ENCODE results near the gene RPL31.

The RPL31 gene

GRCh38 chr2:100993294-100993693 is 8.8 kb upstream of the RPL31 start:
- no peak for DNase-seq (ENCODE audit: low read depth in 1 of 2, low spot score in 1 of 2)

- DNase-seq (ENCODE audit: low read depth in 1 of 2, low spot score in 1 of 2), result no peak
Observed at GRCh38 chr2:100995309-100996075, 6.6 kb upstream of the RPL31 start.

- no peak for DNase-seq (ENCODE audit: low read depth in 1 of 2, low spot score in 1 of 2)
Observed at GRCh38 chr2:100997509-100998234, 4.4 kb upstream of the RPL31 start.

GRCh38 chr2:100998235-100998573 is 3.9 kb upstream of the RPL31 start:
- DNase-seq (ENCODE audit: low read depth in 1 of 2, low spot score in 1 of 2), result no peak

- DNase-seq (ENCODE audit: low read depth in 1 of 2, low spot score in 1 of 2), result no peak
Observed at GRCh38 chr2:100999995-101000394, 2.1 kb upstream of the RPL31 start.

GRCh38 chr2:101002562-101003277 is 631 bp downstream of the RPL31 start:
- no peak for DNase-seq (ENCODE audit: low read depth in 1 of 2, low spot score in 1 of 2)

- no peak for DNase-seq (ENCODE audit: low read depth in 1 of 2, low spot score in 1 of 2)
Observed at GRCh38 chr2:101003278-101003775, 1.2 kb downstream of the RPL31 start.

- no peak for DNase-seq (ENCODE audit: low read depth in 1 of 2, low spot score in 1 of 2)
Observed at GRCh38 chr2:101004620-101005325, 2.7 kb downstream of the RPL31 start.

- no peak for DNase-seq (ENCODE audit: low read depth in 1 of 2, low spot score in 1 of 2)
Observed at GRCh38 chr2:101006065-101006715, 4.1 kb downstream of the RPL31 start.

- DNase-seq (ENCODE audit: low read depth in 1 of 2, low spot score in 1 of 2), result no peak
Observed at GRCh38 chr2:101007415-101008345, 5.6 kb downstream of the RPL31 start.

GRCh38 chr2:101011152-101011551 is 9.1 kb downstream of the RPL31 start:
- no peak for DNase-seq (ENCODE audit: low read depth in 1 of 2, low spot score in 1 of 2)

GRCh38 chr2:101012054-101012705 is 10.1 kb downstream of the RPL31 start:
- no peak for DNase-seq (ENCODE audit: low read depth in 1 of 2, low spot score in 1 of 2)

GRCh38 chr2:101012706-101013181 is 10.7 kb downstream of the RPL31 start:
- DNase-seq (ENCODE audit: low read depth in 1 of 2, low spot score in 1 of 2), result peak in 1 of 2 donors; percentile 30

- no peak for DNase-seq (ENCODE audit: low read depth in 1 of 2, low spot score in 1 of 2)
Observed at GRCh38 chr2:101014264-101014857, 12.3 kb downstream of the RPL31 start.

- DNase-seq (ENCODE audit: low read depth in 1 of 2, low spot score in 1 of 2), result no peak
Observed at GRCh38 chr2:101017371-101017770, 15.3 kb downstream of the RPL31 start.

- DNase-seq (ENCODE audit: low read depth in 1 of 2, low spot score in 1 of 2), result no peak
Observed at GRCh38 chr2:101018934-101019333, 16.8 kb downstream of the RPL31 start.

- no peak for DNase-seq (ENCODE audit: low read depth in 1 of 2, low spot score in 1 of 2)
Observed at GRCh38 chr2:101022221-101022620, 20.1 kb downstream of the RPL31 start.

- DNase-seq (ENCODE audit: low read depth in 1 of 2, low spot score in 1 of 2), result no peak
Observed at GRCh38 chr2:101023327-101024107, 21.4 kb downstream of the RPL31 start.
